HL-60 (cell line): ENCODE results near the gene FXR1.
"Not testable (repeated sequence)": the region's sequence is repeated elsewhere in the genome, so short reads cannot be mapped to it uniquely, and the experiment has no call there.

Experiments used
- DNase-seq, 2 experiments: peaks; one replicate each; pipeline ENCODE4 v3.0.0-alpha.2; 2010 to 2020; ENCODE audit warnings: low read depth in 1 of 2, low spot score in 1 of 2
- H3K27ac ChIP-seq: fragments of 250-450 bp; sonication (Bioruptor Pico); replicated peaks from 2 replicates; pipeline ENCODE4 v1.5.1; 2020; ENCODE audit warnings: mild to moderate bottlenecking, moderate library complexity
- H3K27me3 ChIP-seq: fragments of 250-450 bp; sonication (Bioruptor Pico); 2 replicates; pipeline ENCODE4 v1.5.1; 2021; ENCODE audit warnings: mild to moderate bottlenecking, moderate library complexity; ENCODE audit not compliant: insufficient read depth, poor library complexity, severe bottlenecking
- H3K4me3 ChIP-seq: replicated peaks from 2 replicates; pipeline ENCODE4 v1.5.1; 2011; ENCODE audit warnings: mild to moderate bottlenecking, control low read depth, low read length; ENCODE audit not compliant: insufficient read depth
- CTCF ChIP-seq: IDR thresholded peaks from one replicate; pipeline ENCODE4 v1.5.1; 2011; ENCODE audit warnings: low read length, control low read depth, inconsistent platforms; ENCODE audit not compliant: insufficient read depth
- GABPA ChIP-seq: IDR thresholded peaks from 2 replicates; pipeline ENCODE4 v1.6.1; 2012; ENCODE audit warnings: low read depth
- POLR2AphosphoS5 ChIP-seq: IDR thresholded peaks from 2 replicates; pipeline ENCODE4 v1.6.1; 2012; ENCODE audit warnings: low read depth
- SPI1 ChIP-seq: IDR thresholded peaks from 2 replicates; pipeline ENCODE4 v1.6.1; 2012; ENCODE audit warnings: low read depth, mild to moderate bottlenecking, borderline replicate concordance
- TF ChIP-seq, protein P1 (sequence below): IDR thresholded peaks from 2 replicates; pipeline ENCODE4 v1.6.1; 2012; ENCODE audit warnings: low read depth; ENCODE audit not compliant: insufficient replicate concordance

The FXR1 gene

DNA sequence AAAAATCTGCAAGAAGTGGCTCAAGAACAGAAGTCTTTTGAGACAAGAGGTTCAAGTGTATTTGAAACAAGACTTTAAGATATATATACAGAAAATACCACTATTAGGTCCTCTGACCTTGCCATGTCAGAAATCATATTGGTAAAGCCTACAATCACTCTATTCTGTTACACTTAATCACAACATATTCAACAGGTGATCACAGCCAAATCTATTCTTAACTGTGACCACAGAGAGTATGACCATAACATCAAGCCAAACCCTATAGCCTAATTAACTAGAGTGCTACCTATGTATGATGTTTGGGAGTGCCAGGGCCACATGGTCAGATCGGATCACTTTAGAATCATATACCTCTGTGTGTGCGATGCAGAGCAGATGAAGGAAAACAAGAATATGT, 74.9 kb downstream of the FXR1 start:
- TF ChIP-seq POLR2AphosphoS5, result no peak
- TF ChIP-seq, protein P1, sequence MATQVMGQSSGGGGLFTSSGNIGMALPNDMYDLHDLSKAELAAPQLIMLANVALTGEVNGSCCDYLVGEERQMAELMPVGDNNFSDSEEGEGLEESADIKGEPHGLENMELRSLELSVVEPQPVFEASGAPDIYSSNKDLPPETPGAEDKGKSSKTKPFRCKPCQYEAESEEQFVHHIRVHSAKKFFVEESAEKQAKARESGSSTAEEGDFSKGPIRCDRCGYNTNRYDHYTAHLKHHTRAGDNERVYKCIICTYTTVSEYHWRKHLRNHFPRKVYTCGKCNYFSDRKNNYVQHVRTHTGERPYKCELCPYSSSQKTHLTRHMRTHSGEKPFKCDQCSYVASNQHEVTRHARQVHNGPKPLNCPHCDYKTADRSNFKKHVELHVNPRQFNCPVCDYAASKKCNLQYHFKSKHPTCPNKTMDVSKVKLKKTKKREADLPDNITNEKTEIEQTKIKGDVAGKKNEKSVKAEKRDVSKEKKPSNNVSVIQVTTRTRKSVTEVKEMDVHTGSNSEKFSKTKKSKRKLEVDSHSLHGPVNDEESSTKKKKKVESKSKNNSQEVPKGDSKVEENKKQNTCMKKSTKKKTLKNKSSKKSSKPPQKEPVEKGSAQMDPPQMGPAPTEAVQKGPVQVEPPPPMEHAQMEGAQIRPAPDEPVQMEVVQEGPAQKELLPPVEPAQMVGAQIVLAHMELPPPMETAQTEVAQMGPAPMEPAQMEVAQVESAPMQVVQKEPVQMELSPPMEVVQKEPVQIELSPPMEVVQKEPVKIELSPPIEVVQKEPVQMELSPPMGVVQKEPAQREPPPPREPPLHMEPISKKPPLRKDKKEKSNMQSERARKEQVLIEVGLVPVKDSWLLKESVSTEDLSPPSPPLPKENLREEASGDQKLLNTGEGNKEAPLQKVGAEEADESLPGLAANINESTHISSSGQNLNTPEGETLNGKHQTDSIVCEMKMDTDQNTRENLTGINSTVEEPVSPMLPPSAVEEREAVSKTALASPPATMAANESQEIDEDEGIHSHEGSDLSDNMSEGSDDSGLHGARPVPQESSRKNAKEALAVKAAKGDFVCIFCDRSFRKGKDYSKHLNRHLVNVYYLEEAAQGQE, result no peak
- Histone ChIP-seq H3K27me3 (no peaks in the 10 kb centered on the region), H3K27ac (no peak overlapping the region), H3K4me3 (no peak overlapping the region)
- no peak for DNase-seq

DNA sequence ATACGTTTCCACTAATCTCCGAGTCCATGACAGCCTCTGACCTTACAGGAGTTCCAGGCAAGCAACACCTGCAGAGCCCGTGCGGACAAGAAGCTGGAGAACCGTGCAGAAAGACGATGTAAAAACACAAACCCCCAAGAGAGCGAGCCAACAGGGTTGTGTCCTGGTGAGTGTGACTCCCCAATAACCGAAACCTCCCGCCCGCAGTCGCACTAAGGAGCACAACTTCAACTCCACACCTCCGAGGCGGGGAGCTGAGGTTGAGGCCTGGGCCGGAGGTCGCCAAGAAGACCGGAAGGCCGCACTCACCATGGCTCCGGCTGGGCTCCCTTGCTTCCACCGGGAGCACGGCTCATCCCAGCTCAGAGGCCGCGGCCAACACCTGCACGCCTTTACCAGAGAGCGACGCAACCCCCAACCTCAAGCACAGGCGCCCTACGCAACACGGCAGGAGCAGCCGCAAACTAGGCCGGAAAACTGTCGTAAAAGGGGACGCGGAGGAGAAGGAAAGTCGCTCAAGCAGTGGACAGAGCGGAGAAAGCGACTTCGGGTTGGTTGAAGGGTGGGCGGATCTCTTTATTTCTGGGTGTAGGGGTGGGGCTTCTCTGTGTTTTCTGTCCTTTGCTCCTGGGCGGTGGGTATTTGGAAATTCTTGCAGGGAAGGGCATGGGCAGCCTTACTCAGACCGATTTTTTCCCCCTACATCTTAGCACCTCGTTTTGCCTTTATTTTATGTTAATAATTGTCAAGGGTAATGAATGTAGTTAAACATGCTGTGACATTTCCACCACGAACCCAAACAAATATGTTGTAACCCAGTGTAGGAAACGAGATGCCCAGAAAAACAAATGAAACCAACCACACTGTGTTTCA, 77.1 kb downstream of the FXR1 start, which contains the start of gene DNAJC19:
Gene DNAJC19 (minus strand): TSS at position 446 of the 873 bp plus-strand sequence. CDS start 134 bp downstream, at position 312.
- Histone ChIP-seq H3K4me3 (peak within 1 kb of the TSS; percentile 70), H3K27ac (peak within 1 kb of the TSS; percentile 83), H3K27me3 (no peaks in the 10 kb centered on the region)
- peak; percentile 97 for DNase-seq
- TF ChIP-seq SPI1 (no peak), CTCF (no peak), POLR2AphosphoS5 (peak; percentile 92), GABPA (no peak)
- TF ChIP-seq, protein P1, result no peak

DNA sequence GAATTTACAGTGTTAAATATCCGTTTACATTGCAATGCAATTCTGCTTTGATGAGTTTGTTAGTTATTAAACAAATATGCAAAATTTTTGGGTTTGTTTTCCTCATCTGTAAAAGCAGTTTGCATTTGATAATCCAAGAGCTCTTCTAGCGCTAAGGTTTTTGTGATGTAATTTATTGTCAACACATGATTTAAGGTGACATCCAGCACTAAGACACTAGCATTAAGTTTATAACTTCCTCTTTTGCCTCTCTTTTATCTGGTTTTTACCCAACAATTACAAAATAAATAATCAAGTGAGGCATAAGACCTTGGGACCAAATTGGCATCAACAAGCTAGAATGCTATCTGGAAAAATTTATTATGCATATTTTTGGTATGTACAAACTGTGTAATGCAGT, 78.0 kb downstream of the FXR1 start:
- peak overlapping the region; percentile 83 for H3K27ac ChIP-seq
- no peak for TF ChIP-seq POLR2AphosphoS5
- no peak for TF ChIP-seq SPI1
- TF ChIP-seq GABPA, result no peak
- TF ChIP-seq, protein P1, result no peak
- peak overlapping the region; percentile 70 for H3K4me3 ChIP-seq
- H3K27me3 ChIP-seq, result no peaks in the 10 kb centered on the region
- DNase-seq, result peak in 1 of 2 experiments; percentile 11

- Histone ChIP-seq H3K27me3 (no peaks in the 10 kb centered on the region), H3K4me3 (no peak overlapping the region), H3K27ac (no peak overlapping the region)
- DNase-seq, result no peak
- TF ChIP-seq SPI1 (no peak), POLR2AphosphoS5 (no peak), GABPA (no peak), CTCF (no peak)
- TF ChIP-seq, protein P1, result no peak
Measured at GRCh38 chr3:180996415-180996932, 84.0 kb downstream of the FXR1 start.

DNA sequence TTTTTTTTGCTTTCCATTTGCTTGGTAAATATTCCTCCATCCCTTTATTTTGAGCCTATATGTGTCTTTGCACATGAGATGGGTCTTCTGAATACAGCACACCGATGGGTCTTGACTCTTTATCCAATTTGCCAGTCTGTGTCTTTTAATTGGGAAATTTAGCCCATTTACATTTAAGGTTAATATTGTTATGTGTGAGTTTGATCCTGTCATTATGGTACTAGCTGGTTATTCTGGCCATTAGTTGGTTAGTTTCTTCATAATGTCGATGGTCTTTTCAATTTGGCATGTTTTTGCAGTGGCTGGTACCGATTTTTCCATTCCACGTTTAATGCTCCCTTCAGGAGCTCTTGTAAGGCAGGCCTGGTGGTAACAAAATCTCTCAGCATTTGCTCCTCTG, 89.9 kb downstream of the FXR1 start:
- not testable (repeated sequence) for H3K27ac ChIP-seq, DNase-seq, H3K27me3 ChIP-seq, H3K4me3 ChIP-seq
